ENCODE measurements around the gene KRTAP3-1.

Gene KRTAP3-1

DNA sequence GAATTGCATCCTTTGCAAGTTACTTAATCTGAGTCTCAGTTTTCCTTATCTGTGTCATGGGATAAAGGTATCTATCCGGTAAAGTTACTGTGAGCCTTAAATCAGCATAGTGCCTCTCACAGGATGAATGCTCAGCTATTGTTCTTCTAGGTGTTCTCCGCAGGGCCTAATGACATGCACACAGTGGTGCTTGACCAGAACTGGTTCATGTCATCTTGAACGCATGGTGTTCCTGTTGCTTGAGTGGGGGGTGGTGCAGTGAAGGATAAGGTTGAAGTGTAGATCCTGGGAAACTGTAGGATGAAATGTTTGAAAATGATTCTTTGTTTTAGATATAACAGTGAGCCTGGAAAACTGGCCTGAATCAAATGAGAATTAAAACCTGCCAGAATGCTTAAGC lies 28.8 kb downstream of the KRTAP3-1 start:
- TF ChIP-seq, protein P1, sequence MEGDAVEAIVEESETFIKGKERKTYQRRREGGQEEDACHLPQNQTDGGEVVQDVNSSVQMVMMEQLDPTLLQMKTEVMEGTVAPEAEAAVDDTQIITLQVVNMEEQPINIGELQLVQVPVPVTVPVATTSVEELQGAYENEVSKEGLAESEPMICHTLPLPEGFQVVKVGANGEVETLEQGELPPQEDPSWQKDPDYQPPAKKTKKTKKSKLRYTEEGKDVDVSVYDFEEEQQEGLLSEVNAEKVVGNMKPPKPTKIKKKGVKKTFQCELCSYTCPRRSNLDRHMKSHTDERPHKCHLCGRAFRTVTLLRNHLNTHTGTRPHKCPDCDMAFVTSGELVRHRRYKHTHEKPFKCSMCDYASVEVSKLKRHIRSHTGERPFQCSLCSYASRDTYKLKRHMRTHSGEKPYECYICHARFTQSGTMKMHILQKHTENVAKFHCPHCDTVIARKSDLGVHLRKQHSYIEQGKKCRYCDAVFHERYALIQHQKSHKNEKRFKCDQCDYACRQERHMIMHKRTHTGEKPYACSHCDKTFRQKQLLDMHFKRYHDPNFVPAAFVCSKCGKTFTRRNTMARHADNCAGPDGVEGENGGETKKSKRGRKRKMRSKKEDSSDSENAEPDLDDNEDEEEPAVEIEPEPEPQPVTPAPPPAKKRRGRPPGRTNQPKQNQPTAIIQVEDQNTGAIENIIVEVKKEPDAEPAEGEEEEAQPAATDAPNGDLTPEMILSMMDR (IDR thresholded peaks at IDR 0.05) = no peak
- H3K27me3 ChIP-seq (ENCODE audit: control insufficient read depth, insufficient read depth, low read length) = peaks cover 4% of the 10 kb centered on the region

DNA sequence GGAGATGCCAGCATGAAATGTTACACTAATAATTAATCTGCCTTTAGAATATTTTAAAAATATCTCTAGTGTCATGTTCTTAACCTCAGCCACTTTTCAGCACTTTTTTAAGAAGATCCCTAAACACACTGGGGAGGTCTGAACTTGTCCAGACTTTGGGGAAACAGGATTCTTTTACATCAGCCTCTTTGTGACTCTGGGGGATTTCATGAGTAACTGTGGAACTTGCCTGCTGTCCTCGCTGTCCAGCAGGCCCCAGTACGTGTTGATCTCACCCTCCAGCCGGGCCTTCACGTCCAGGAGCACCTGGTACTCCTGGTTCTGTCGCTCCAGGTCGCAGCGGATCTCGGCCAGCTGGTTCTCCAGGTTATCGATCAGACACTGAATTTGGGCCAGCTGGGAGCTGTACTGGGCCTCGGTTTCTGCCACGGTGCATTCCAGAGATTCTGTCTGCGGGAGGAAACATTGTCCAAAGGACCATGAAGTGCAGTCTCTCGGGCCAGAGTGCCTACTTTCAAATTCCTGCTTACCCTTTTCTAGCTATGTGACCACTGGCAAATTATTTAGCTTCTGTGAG lies 30.3 kb downstream of the KRTAP3-1 start:
- no peak overlapping the region for H3K4me2 ChIP-seq (ENCODE audit: low read length)
- H3K36me3 ChIP-seq (ENCODE audit: control insufficient read depth, insufficient read depth, low read length) = no peaks in the 10 kb centered on the region
- H3K9ac ChIP-seq = no peak overlapping the region
- H2AFZ ChIP-seq = no peak overlapping the region
- no peak overlapping the region for H3K4me3 ChIP-seq (ENCODE audit: low read depth, low read length)
- H3K79me2 ChIP-seq = no peaks in the 10 kb centered on the region
- TF ChIP-seq, protein P1 (IDR thresholded peaks at IDR 0.05) = no peak
- H3K27me3 ChIP-seq (ENCODE audit: control insufficient read depth, insufficient read depth, low read length) = peaks cover 4% of the 10 kb centered on the region
- H3K27ac ChIP-seq = no peak overlapping the region
- no peaks in the 10 kb centered on the region for H3K9me3 ChIP-seq (ENCODE audit: control insufficient read depth, low read length)
- no peaks in the 10 kb centered on the region for H3K4me1 ChIP-seq

More for the DNA sequence above, 28.8 kb downstream of the KRTAP3-1 start:
- H3K79me2 ChIP-seq = no peaks in the 10 kb centered on the region
- no peaks in the 10 kb centered on the region for H3K36me3 ChIP-seq (ENCODE audit: control insufficient read depth, insufficient read depth, low read length)
- H2AFZ ChIP-seq = peak overlapping the region; percentile 59
- H3K9me3 ChIP-seq (ENCODE audit: control insufficient read depth, low read length) = no peaks in the 10 kb centered on the region
- H3K4me3 ChIP-seq (ENCODE audit: low read depth, low read length) = no peak overlapping the region
- H3K9ac ChIP-seq = no peak overlapping the region
- H3K4me1 ChIP-seq = no peaks in the 10 kb centered on the region
- H3K4me2 ChIP-seq (ENCODE audit: low read length) = no peak overlapping the region
- no peak overlapping the region for H3K27ac ChIP-seq

DNA sequence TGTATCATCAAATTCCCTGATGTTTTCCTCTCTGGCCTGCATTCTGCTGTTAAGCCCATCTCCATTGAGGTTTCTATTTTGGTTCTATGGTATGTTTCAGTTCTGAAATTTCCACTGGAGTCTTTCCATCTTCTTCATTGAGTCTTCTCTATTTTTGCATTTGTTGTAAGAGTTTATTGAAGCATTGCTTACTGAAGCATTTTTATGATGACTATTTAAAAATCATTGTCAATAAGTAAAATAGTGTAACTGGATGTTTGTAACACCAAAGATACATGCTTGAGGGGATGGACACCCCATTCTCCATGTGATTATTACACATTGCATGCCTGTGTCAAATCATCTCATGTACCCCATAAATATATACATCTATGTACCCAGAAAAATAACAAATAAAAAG lies 33.4 kb downstream of the KRTAP3-1 start:
- TF ChIP-seq, protein P1 (IDR thresholded peaks at IDR 0.05) = no peak
- no peak overlapping the region for H3K9ac ChIP-seq
- H3K27me3 ChIP-seq (ENCODE audit: control insufficient read depth, insufficient read depth, low read length) = peaks cover 4% of the 10 kb centered on the region
- H3K9me3 ChIP-seq (ENCODE audit: control insufficient read depth, low read length) = no peaks in the 10 kb centered on the region
- no peaks in the 10 kb centered on the region for H3K36me3 ChIP-seq (ENCODE audit: control insufficient read depth, insufficient read depth, low read length)
- H3K4me2 ChIP-seq (ENCODE audit: low read length) = no peak overlapping the region
- no peak overlapping the region for H3K4me3 ChIP-seq (ENCODE audit: low read depth, low read length)
- no peaks in the 10 kb centered on the region for H3K4me1 ChIP-seq
- no peak overlapping the region for H2AFZ ChIP-seq
- no peak overlapping the region for H3K27ac ChIP-seq
- H3K79me2 ChIP-seq = no peaks in the 10 kb centered on the region

- Histone ChIP-seq H2AFZ (no peak overlapping the region), H3K27me3 (ENCODE audit: control insufficient read depth, insufficient read depth, low read length) (peaks cover 4% of the 10 kb centered on the region), H3K4me2 (ENCODE audit: low read length) (no peak overlapping the region), H3K79me2 (no peaks in the 10 kb centered on the region), H3K4me1 (no peaks in the 10 kb centered on the region), H3K36me3 (ENCODE audit: control insufficient read depth, insufficient read depth, low read length) (no peaks in the 10 kb centered on the region), H3K27ac (no peak overlapping the region), H3K4me3 (ENCODE audit: low read depth, low read length) (no peak overlapping the region), H3K9me3 (ENCODE audit: control insufficient read depth, low read length) (no peaks in the 10 kb centered on the region), H3K9ac (no peak overlapping the region)
- TF ChIP-seq, protein P1 (IDR thresholded peaks at IDR 0.05) = no peak
Measured at GRCh38 chr17:40974366-40974765, 34.6 kb downstream of the KRTAP3-1 start.

- Histone ChIP-seq H3K36me3 (ENCODE audit: control insufficient read depth, insufficient read depth, low read length) (no peaks in the 10 kb centered on the region), H3K79me2 (no peaks in the 10 kb centered on the region)
Measured at GRCh38 chr17:40967582-40967981, 41.3 kb downstream of the KRTAP3-1 start.

More at GRCh38 chr17:40967582-40967981, 41.3 kb downstream of the KRTAP3-1 start:
- H3K27me3 ChIP-seq (ENCODE audit: control insufficient read depth, insufficient read depth, low read length) = no peaks in the 10 kb centered on the region
- H3K4me1 ChIP-seq = no peaks in the 10 kb centered on the region
- H3K9ac ChIP-seq = no peak overlapping the region
- no peak overlapping the region for H3K4me3 ChIP-seq (ENCODE audit: low read depth, low read length)
- H2AFZ ChIP-seq = no peak overlapping the region
- H3K9me3 ChIP-seq (ENCODE audit: control insufficient read depth, low read length) = no peaks in the 10 kb centered on the region
- TF ChIP-seq, protein P1 (IDR thresholded peaks at IDR 0.05) = no peak
- no peak overlapping the region for H3K4me2 ChIP-seq (ENCODE audit: low read length)
- H3K27ac ChIP-seq = no peak overlapping the region

Measured in parathyroid adenoma (tissue), 2 donors.